ENCODE data around the gene HOXB2. TPM values are rescaled to one million over a fixed set of nuclear protein-coding genes. Genes with fewer than 3 reads are reported as not detected.

Gene HOXB2
- total RNA-seq, 1 experiment from 2014 or later = not detected

DNA sequence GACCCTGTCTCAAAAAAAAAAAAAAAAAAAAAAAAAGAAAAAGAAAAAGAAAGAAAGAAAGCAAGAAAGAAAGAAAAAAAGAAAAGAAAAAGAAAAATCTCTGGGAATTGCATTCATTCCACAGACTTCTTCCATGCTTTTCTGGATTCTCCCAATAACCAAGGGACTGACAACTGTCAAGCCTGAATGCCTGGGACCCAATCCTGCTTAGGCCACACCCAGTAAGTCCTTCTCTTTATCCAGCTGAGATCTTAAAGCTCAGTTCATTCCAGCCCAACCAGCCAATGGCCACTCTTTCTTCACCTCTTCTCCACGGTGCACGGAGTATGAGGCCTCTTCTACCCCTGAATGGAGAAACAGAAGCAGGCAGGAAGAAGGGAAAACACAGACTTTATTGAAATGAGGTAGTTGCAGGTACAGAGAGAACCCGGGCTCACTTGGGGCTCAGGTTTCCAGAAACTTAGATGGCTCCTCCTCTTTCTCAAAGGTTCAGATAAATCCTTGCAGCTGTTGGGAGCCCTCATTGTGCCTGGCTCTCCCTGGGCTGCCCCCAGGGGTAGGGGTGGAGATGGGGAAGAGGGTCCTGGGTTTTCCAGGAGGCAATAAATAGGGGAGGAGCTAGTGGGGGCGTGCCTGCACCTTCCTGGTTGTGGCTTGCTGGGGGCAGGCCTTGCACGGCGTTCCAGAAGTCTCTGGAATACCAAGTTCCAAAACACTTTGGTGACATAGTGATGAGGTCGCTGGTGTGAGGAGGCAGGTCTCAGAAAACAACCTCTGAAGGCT, 16.6 kb downstream of the HOXB2 start:
- H4K91ac ChIP-seq (ENCODE audit: insufficient read length, low read depth, low read length) = no peak overlapping the region
- H3K27ac ChIP-seq (ENCODE audit: insufficient read length, low read depth, low read length) = no peak overlapping the region
- H4K8ac ChIP-seq (replicated peaks; ENCODE audit: insufficient read length, low read depth, low read length) = no peak overlapping the region
- no CpG with 5 or more reads among the region's 7 CpGs for WGBS (ENCODE audit: extremely low coverage, insufficient read length, low lambda C conversion rate)
- H2BK12ac ChIP-seq (ENCODE audit: insufficient read length, low read depth, low read length) = no peak overlapping the region
- no peak overlapping the region for H2BK20ac ChIP-seq (ENCODE audit: low read depth, low read length, poor library complexity, severe bottlenecking)
- H3K4me1 ChIP-seq (ENCODE audit: insufficient read depth, low read length) = peaks cover 8% of the 10 kb centered on the region; the same call in 1 of the 2 replicates
- no peak overlapping the region for H2AK5ac ChIP-seq (ENCODE audit: insufficient read length, low read length)
- Mint-ChIP-seq H3K9me3 (peaks cover 4 to 16% of the 10 kb centered on the region in 2 experiments; a peak in 3 of 5 replicates), H3K36me3 (ENCODE audit: insufficient read depth in 1 of 3, low read depth in 3 of 3) (no peaks in the 10 kb centered on the region), H3K27ac (no peak overlapping the region), H3K4me3 (peak overlapping the region in 1 of 2 experiments; percentile 56; a peak in 3 of 5 replicates), H3K27me3 (ENCODE audit: low read depth) (peaks cover 100% of the 10 kb centered on the region), H3K4me1 (peaks cover 28 to 50% of the 10 kb centered on the region in 2 experiments)
- no peak overlapping the region for H3K14ac ChIP-seq (ENCODE audit: insufficient read depth, low read length)
- no peak overlapping the region for H2BK15ac ChIP-seq (ENCODE audit: low read depth, low read length)
- DNase-seq = peak; percentile 74
- H3K9ac ChIP-seq (ENCODE audit: extremely low read depth, insufficient read length, low read length) = no peak overlapping the region
- H3K27me3 ChIP-seq (ENCODE audit: insufficient read depth, low read length) = peaks cover 77% of the 10 kb centered on the region; the same call in 1 of the 2 replicates
- H3K79me2 ChIP-seq (ENCODE audit: insufficient read depth, low read length) = no peaks in the 10 kb centered on the region
- no peak overlapping the region for H3K4ac ChIP-seq (ENCODE audit: low read depth, low read length)
- H3K18ac ChIP-seq (ENCODE audit: insufficient read length, low read depth, low read length) = no peak overlapping the region
- H3K56ac ChIP-seq (ENCODE audit: insufficient read length, low read depth, low read length) = no peak overlapping the region
- H3T11ph ChIP-seq (ENCODE audit: low read length) = no peak overlapping the region
- H3K4me2 ChIP-seq (ENCODE audit: insufficient read depth, insufficient read length, low read length) = no peak overlapping the region
- H2BK120ac ChIP-seq (ENCODE audit: low read depth, low read length, poor library complexity, severe bottlenecking) = no peak overlapping the region
- no peak overlapping the region for H2AFZ ChIP-seq (ENCODE audit: low read length)
- H3K23me2 ChIP-seq (ENCODE audit: insufficient read length, low read depth, low read length, poor library complexity, severe bottlenecking) = no peaks in the 10 kb centered on the region
- H2BK5ac ChIP-seq (ENCODE audit: insufficient read length, low read length) = no peak overlapping the region
- H3K79me1 ChIP-seq (ENCODE audit: insufficient read depth, low read depth, low read length, poor library complexity, severe bottlenecking) = no peaks in the 10 kb centered on the region
- no peak overlapping the region for H3K23ac ChIP-seq (ENCODE audit: insufficient read length, low read depth, low read length)
- no peak overlapping the region for H4K5ac ChIP-seq (ENCODE audit: insufficient read length, low read depth, low read length)
- TF ChIP-seq, protein P1, sequence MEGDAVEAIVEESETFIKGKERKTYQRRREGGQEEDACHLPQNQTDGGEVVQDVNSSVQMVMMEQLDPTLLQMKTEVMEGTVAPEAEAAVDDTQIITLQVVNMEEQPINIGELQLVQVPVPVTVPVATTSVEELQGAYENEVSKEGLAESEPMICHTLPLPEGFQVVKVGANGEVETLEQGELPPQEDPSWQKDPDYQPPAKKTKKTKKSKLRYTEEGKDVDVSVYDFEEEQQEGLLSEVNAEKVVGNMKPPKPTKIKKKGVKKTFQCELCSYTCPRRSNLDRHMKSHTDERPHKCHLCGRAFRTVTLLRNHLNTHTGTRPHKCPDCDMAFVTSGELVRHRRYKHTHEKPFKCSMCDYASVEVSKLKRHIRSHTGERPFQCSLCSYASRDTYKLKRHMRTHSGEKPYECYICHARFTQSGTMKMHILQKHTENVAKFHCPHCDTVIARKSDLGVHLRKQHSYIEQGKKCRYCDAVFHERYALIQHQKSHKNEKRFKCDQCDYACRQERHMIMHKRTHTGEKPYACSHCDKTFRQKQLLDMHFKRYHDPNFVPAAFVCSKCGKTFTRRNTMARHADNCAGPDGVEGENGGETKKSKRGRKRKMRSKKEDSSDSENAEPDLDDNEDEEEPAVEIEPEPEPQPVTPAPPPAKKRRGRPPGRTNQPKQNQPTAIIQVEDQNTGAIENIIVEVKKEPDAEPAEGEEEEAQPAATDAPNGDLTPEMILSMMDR (conservative IDR thresholded peaks at IDR 0.05) = no peak
- no peaks in the 10 kb centered on the region for H3K9me3 ChIP-seq (ENCODE audit: control insufficient read depth, low read depth, low read length)
- H4K20me1 ChIP-seq (ENCODE audit: control insufficient read depth, insufficient read depth, insufficient read length) = no peaks in the 10 kb centered on the region
